Right renal cortex interstitium (tissue), 3 donors: Measurements from ENCODE around the gene CLIP4. TPM values are rescaled to one million over a fixed set of nuclear protein-coding genes. Genes with fewer than 3 reads are reported as not detected.

Source experiments
- DNase-seq, 3 donors: peaks; one replicate each; pipeline ENCODE4 v3.0.0-alpha.2; 2013; ENCODE audit warnings: low read depth in 3 of 3, low spot score in 2 of 3
- polyA plus RNA-seq, 3 donors: library from polyadenylated mRNA; unstranded; fragments of 120-200 nt; gene quantifications; one replicate each; pipeline ENCODE4 v1.2.1, GENCODE V29; 2013; ENCODE audit not compliant: insufficient read length in 3 of 3

CLIP4 gene
- polyA plus RNA-seq, 3 donors, result 16.5 to 17.6 (median 16.8) TPM

GRCh38 chr2:29182334-29182733, 67.1 kb downstream of the CLIP4 start:
- no peak for DNase-seq

GRCh38 chr2:29182920-29183319, 67.7 kb downstream of the CLIP4 start:
- DNase-seq, result no peak

- no peak for DNase-seq
Measured at GRCh38 chr2:29184531-29184930, 69.3 kb downstream of the CLIP4 start.

GRCh38 chr2:29186817-29187216, 71.6 kb downstream of the CLIP4 start:
- no peak for DNase-seq

- DNase-seq, result no peak
Measured at GRCh38 chr2:29187926-29188325, 72.7 kb downstream of the CLIP4 start.

DNA sequence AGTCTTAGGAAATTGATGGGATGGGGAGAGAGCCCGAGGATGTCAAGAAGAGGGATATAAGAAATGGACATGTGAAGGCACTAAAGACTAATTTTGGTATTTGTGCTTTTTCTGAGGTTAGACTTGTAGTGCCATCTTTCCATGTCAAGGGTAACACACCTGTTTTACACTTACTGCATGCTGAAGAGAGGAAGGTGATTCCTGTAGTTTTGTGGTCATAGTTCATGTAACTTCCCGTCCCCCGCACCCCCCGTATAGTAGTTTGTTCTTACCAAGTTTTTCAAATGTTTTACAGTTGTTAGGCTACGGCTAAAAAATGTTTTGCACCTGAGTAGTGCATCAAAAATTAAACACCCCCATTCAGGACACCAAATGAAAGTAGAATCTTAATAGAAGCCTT, 73.8 kb downstream of the CLIP4 start:
- DNase-seq, result no peak

DNA sequence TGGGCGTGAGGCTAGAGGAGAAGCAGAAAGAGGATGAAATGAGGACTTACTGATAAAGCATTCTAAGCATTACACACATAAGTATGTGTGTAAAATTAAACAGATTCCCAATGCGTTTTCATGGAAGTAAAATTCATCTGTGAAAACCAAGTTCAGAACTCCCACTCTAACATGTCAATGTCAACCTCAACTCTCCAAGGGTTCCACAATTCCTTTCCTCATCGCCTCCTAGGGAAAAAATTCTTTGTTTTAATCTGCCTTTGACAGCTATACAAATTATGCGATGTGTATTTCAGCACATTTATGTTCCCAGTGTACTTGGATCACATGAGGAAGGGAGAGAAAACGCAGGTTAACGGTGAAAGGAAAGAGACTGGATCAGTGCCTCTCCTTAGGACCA, 76.6 kb downstream of the CLIP4 start:
- DNase-seq, result no peak

GRCh38 chr2:29192526-29192925, 77.3 kb downstream of the CLIP4 start:
- DNase-seq, result no peak

- no peak for DNase-seq
Measured at GRCh38 chr2:29193111-29193510, 77.9 kb downstream of the CLIP4 start.

DNA sequence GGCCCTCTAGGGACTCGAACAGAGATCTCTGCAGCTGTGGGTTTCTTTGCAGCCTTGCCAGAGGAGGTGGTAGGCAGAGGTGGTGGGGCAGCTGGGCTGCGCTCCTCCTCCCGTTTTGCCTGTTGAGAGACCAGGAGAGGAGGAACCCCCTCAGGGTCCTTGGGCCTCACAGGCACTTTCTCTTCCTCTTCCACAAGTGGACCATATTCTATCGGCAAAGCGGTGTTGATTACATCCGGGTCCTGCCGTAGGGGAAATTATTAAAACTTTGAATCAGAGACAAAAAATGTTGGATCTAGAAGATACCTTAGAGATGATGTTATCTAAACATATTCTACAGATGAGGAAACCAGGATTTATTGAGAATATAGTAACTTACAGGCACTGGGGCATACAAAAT, 78.5 kb downstream of the CLIP4 start:
- DNase-seq, result no peak

DNA sequence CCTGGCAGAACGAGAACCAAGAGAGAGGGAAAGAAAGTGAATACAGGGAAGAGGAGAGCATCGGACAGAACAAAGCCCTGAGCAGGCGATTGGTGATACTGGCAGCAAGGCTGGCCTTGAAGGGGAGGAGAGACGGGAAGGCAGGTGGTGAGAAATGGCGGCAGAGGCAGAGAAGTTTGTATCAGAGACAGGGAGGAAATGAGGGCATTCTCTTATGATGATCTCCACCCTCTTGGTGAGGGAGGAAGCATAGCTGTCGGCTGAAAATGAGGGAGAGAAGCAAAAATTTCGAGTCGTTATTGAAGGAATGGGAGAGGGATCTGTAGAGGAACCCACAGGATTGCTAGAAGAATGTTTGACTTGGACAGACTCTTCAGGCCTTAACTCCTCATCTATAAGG, 80.6 kb downstream of the CLIP4 start:
- DNase-seq, result no peak

- peak; percentile 14 to 46 (median 37) for DNase-seq
Measured at GRCh38 chr2:29196792-29197788, 81.9 kb downstream of the CLIP4 start.

DNA sequence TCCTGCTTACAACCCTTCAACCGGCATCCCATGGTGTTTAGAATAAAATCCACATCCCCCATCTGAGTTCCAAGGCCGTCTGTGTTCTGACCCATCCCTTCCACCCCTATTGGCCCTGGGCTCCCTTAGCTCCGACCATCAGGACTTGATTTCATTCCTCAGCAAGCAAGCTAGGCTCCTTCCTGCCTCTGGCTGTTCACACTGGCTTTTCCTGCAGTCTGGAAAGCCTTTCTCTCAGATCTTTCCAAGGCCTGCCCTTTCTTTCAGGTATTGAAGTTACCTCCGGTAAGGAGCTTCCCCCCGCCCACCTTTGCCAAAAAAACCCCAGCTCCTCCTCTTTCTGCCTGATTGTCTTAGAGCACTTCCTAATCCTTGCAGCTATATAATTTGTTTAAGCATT, 86.8 kb downstream of the CLIP4 start:
- no peak for DNase-seq

DNA sequence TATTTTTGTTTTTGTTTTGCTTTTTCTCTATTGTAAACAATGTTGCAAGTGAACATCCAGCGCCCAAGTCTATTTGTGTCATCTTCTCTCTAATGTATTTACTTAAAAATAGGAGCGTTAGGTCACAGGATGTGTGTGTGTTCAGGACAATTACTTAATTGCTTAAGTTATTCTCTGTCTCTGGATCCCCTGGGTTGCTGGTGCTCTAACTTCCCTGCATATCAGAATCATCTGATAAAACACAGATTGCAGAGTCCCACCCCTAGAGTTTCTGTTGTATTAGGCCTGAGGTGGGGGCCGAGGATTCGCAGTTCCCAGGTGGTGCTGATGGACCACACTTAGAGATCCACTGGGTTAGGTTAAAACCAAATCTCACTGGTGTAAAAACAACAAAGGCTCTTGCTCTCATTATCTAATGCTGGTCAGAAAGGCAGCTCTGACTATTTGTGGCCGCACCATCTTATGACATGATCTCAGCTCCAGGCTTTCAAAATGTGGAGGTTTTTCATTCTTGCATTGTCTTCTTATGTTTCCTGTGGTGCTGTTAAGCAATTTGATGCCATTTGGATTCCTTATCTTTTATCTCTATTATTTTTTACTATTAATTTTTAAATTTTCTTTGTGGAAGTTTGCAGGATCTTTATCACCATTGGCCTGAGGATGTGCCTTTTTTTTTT, 87.7 kb downstream of the CLIP4 start:
- DNase-seq, result no peak

GRCh38 chr2:29206941-29207340, 91.7 kb downstream of the CLIP4 start:
- no peak for DNase-seq

GRCh38 chr2:29207352-29208148, 92.3 kb downstream of the CLIP4 start:
- no peak for DNase-seq

DNA sequence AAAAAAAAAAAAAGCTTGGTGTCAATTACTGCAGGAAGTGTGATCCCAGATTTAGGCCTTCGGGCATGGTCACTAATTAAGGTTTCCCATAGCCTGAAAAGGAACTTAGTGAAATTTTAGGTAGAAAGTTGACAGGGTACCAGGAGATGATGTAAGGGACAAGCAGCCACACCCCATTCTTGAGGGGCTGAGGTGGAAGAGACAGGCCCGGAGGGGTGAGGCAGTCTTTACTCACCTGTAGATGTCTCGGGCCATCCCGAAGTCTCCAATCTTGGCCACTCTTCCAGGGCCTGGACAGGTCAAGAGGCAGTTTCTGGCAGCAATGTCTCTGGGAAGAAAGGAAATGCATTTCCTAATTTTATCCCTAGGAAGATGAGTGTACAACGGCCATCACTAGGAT, 94.3 kb downstream of the CLIP4 start:
- DNase-seq, result no peak

DNA sequence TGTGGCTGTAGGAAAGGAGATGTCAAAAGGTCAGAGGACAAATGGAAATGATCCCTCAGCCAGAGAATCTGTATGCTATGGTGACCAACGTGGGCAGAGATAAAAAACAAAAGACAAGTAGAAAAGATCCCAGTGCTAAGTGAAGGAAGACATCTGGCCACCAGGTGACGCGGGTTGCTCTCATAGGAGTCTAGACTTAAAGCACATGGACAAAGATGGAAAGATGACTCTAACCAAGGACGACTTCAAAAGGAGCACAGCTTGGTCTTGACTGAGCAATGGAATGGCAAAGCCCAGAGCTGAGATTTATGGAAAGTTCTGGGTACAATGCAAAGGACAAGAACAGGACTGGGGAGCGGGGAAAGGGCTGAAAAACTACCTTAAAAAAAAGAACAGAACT, 96.8 kb downstream of the CLIP4 start:
- DNase-seq, result no peak

DNA sequence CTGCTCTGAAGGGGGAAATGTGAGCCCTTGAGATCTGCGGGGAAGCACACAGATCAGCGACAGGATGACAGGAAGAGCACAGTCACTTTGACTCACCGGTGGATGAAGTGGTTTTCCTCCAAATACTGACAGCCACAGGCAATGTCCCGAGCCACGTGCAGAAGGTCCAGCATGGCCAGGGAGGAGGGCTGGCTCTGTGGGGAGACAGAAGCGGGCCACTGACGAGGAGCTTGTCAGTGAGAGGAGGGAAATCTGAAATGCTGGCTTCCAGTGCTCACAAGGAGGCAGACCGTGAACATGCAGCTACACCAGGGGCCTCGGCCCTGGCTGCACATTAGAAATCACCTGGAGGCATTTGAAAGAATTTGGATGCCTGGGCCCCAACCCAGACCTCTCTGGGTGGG, 98.7 kb downstream of the CLIP4 start:
- DNase-seq, result no peak

DNA sequence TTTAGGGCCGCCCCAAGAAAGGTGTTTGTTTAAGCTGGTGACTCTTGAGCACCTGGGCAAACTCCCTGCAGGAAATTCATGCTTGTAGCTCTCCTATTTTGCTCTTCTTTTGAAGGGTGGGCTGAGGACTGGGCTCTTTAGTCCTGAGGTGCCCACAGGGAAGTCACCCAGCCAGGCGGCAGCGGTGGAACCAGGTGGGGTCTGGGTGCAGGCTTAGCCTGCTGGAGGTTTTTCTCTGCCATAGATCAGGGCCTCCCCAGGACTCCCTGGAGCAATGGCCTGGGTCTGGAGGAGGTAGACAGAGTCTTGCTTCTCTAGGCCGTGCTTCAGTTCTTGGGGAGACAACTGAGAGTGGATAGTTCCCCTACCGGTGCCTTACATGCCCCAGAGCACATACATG, 99.9 kb downstream of the CLIP4 start:
- no peak for DNase-seq
